ENCODE measurements around the gene LMBR1L. TPM values are rescaled to one million over a fixed set of nuclear protein-coding genes. Genes with fewer than 3 reads are reported as not detected.

Gene LMBR1L
- total RNA-seq (2013): 58.6 TPM
- polyA plus RNA-seq (100 to 1,000 TPM in 1 of 3 donors, 10 to 100 TPM in 2; 22.0 to 104 (median 25.9) TPM), polyA minus RNA-seq (83.0 and 86.2 TPM in 2 replicates), total RNA-seq (9.1 to 56.0 (median 33.9) reads per million in 11 experiments)

- peaks cover 0 to 1% (median 1%) of the 10 kb centered on the region in 3 donors for H3K27me3 Mint-ChIP-seq (ENCODE audit: low read depth in 3 of 3)
- H3K4me1 Mint-ChIP-seq: peaks cover 47% of the 10 kb centered on the region
- H3K9ac ChIP-seq (ENCODE audit: insufficient read depth, low read length, poor library complexity, severe bottlenecking): peak within 1 kb of the TSS; percentile 83
- peaks cover 33% of the 10 kb centered on the region for H3K79me2 ChIP-seq (ENCODE audit: insufficient read depth, low read length)
- WGBS (ENCODE audit: insufficient coverage): 0% methylated on average over 26 of the region's 43 CpGs
- peaks cover 5 to 9% of the 10 kb centered on the region in 2 donors for H3K36me3 ChIP-seq (replicated peaks in 1 of 2; ENCODE audit: control insufficient read depth in 1 of 2, insufficient read depth in 2 of 2, low read length in 2 of 2)
- no peaks in the 10 kb centered on the region for H3K9me3 ChIP-seq (replicated peaks in 1 of 2; ENCODE audit: control insufficient read depth in 1 of 2, insufficient read depth in 1 of 2, low read length in 2 of 2)
- H3K4me3 ChIP-seq (replicated peaks in 1 of 3; ENCODE audit: low read depth in 2 of 3, low read length in 3 of 3): peak within 1 kb of the TSS; percentile 71 to 100 (median 71)
- H4K20me1 ChIP-seq (ENCODE audit: insufficient read depth, low read length): peaks cover 37% of the 10 kb centered on the region
- H3K27ac Mint-ChIP-seq: peak within 1 kb of the TSS; percentile 90 to 96 (median 95)
- intact Hi-C loops (cut with micrococcal nuclease): loop anchor here in 1 of 2 donors (1.0 kb wide), 1 partner anchor 40 kb away; no protein-coding TSS in a partner anchor
- no peaks in the 10 kb centered on the region for H3K9me3 Mint-ChIP-seq
- peak within 1 kb of the TSS; percentile 93 for H3K4me2 ChIP-seq (replicated peaks; ENCODE audit: extremely low read depth, low read length, poor library complexity, severe bottlenecking)
- H3K27ac ChIP-seq (ENCODE audit: low read depth in 1 of 2, low read length in 2 of 2): peak within 1 kb of the TSS; percentile 84 to 91
- DNase-seq: peak; percentile 97 to 99 (median 98)
- H3K4me1 ChIP-seq (ENCODE audit: control insufficient read depth in 1 of 2, insufficient read depth in 2 of 2, low read length in 2 of 2): peaks cover 42 to 50% of the 10 kb centered on the region in 2 donors
- no peaks in the 10 kb centered on the region for H3K27me3 ChIP-seq (ENCODE audit: control insufficient read depth in 2 of 2, insufficient read depth in 2 of 2, low read length in 2 of 2)
- TF ChIP-seq CTCF (IDR thresholded peaks at IDR 0.05): peak; percentile 57
- peak within 1 kb of the TSS; percentile 95 to 100 for H3K4me3 Mint-ChIP-seq
- peaks cover 10 to 11% of the 10 kb centered on the region in 2 donors for H3K36me3 Mint-ChIP-seq
- peak within 1 kb of the TSS; percentile 86 for H2AFZ ChIP-seq (ENCODE audit: insufficient read depth, low read depth, low read length, poor library complexity, severe bottlenecking)
Measured at GRCh38 chr12:49110464-49111155, at the start of gene LMBR1L. TSS of gene LMBR1L (minus strand) at chr12:49110847. CDS start at chr12:49110555, 292 bp downstream.

- H3K27ac Mint-ChIP-seq: peak overlapping the region; percentile 86 to 98 (median 96)
- Histone ChIP-seq H3K9me3 (replicated peaks in 1 of 2; ENCODE audit: control insufficient read depth in 1 of 2, insufficient read depth in 1 of 2, low read length in 2 of 2) (no peaks in the 10 kb centered on the region), H3K9ac (ENCODE audit: insufficient read depth, low read length, poor library complexity, severe bottlenecking) (no peak overlapping the region), H3K36me3 (replicated peaks in 1 of 2; ENCODE audit: control insufficient read depth in 1 of 2, insufficient read depth in 2 of 2, low read length in 2 of 2) (no peaks in the 10 kb centered on the region), H3K4me2 (replicated peaks; ENCODE audit: extremely low read depth, low read length, poor library complexity, severe bottlenecking) (peak overlapping the region; percentile 61), H3K79me2 (ENCODE audit: insufficient read depth, low read length) (no peaks in the 10 kb centered on the region), H3K4me3 (replicated peaks in 1 of 3; ENCODE audit: low read depth in 2 of 3, low read length in 3 of 3) (peak overlapping the region in 1 of 3 experiments; percentile 51), H3K27me3 (ENCODE audit: control insufficient read depth in 2 of 2, insufficient read depth in 2 of 2, low read length in 2 of 2) (no peaks in the 10 kb centered on the region), H3K27ac (ENCODE audit: low read depth in 1 of 2, low read length in 2 of 2) (peak overlapping the region; percentile 68 to 83), H3K4me1 (ENCODE audit: control insufficient read depth in 1 of 2, insufficient read depth in 2 of 2, low read length in 2 of 2) (peaks cover 31 to 37% of the 10 kb centered on the region in 2 donors), H2AFZ (ENCODE audit: insufficient read depth, low read depth, low read length, poor library complexity, severe bottlenecking) (peak overlapping the region; percentile 36), H4K20me1 (ENCODE audit: insufficient read depth, low read length) (no peaks in the 10 kb centered on the region)
- peaks cover 37% of the 10 kb centered on the region for H3K4me1 Mint-ChIP-seq
- 17% methylated on average over 1 of the region's 2 CpGs for WGBS (ENCODE audit: insufficient coverage)
- intact Hi-C loops (cut with micrococcal nuclease): no loop called here
- H3K4me3 Mint-ChIP-seq: peak overlapping the region in 1 of 2 donors; percentile 30
- peaks cover 0 to 2% (median 0%) of the 10 kb centered on the region in 3 donors for H3K27me3 Mint-ChIP-seq (ENCODE audit: low read depth in 3 of 3)
- no peak for TF ChIP-seq CTCF (IDR thresholded peaks at IDR 0.05)
- H3K9me3 Mint-ChIP-seq: no peaks in the 10 kb centered on the region
- no peaks in the 10 kb centered on the region for H3K36me3 Mint-ChIP-seq
- DNase-seq: no peak
Measured at GRCh38 chr12:49160399-49160798, 49.8 kb upstream of the LMBR1L start.
